RWPE1 (cell line): ENCODE data around the gene HOXB3.
A peak's percentile ranks its signal among the peaks of the same experiment; 100 is the strongest.

Experiments used
- CTCF ChIA-PET: fragments of 350-600 bp; sonication (Branson Sonifier 250); formaldehyde crosslinking; extraction: SDS; loops from one replicate; lab custom pipeline; 2021; lab: Yijun Ruan, JAX
- POLR2A ChIA-PET: fragments of 400-600 bp; formaldehyde crosslinking; extraction: SDS; loops from one replicate; lab custom pipeline; 2020; ENCODE audit warnings: antibody characterized with exemption; ENCODE audit not compliant: low non-redundant PET; lab: Yijun Ruan, JAX
- DNase-seq: peaks from one replicate; pipeline ENCODE4 v3.0.0; 2012; ENCODE audit warnings: low spot score
- H3K27ac ChIP-seq: fragments of 450-650 bp; 2 replicates; pipeline ENCODE4 v1.5.1; 2017
- CTCF ChIP-seq: fragments of 450-650 bp; conservative IDR thresholded peaks from 2 replicates; pipeline ENCODE4 v1.5.1; 2017; ENCODE audit warnings: low read depth, mild to moderate bottlenecking

HOXB3 gene

DNA sequence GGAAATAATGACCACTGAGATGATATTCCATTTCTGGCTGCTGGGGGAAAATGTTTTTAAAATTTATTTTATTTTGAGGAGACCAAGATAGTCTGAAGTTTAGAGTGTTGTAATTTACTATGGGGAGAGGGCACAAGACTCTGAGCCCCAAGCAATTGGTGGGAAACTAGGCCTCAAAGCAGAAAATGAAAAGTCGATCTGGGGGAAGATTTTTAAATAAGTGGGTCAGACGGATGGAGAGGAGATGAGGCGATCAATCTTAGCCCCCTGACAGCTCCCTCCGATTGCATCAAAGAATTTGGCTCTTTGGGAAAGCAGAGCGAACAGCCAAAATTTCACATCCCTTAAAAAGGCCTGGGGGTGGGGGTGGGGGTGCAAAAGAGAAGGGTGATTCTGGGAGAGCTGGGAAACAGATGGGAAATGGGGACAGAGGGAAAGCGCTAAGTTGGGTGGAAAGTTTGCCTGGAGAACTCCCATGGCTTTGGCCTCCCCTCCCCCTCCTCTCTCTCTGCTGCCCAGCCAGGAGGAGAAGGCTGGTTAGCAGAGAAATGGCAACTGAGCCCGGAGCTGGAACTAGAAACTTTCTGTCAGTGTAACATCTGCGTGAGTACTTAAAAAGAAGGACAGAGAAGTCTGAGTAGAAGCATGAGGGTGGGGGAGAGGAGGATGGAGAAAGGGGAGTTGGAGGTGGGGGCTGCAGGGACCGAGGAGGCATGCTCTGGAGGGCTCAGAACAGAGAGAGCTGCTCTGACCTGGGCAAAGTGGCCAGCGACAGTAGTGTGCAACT lies 43.7 kb downstream of the HOXB3 start:
- DNase-seq = no peak
- no peak for TF ChIP-seq CTCF
- H3K27ac ChIP-seq = peak overlapping the region; percentile 0; the same call in 1 of the 2 replicates
- ChIA-PET CTCF (interaction anchor here (1.0 kb wide), 1 partner anchor 197 kb away, joined by 3 read pairs; no protein-coding TSS in a partner anchor), POLR2A (no interaction called here)

DNA sequence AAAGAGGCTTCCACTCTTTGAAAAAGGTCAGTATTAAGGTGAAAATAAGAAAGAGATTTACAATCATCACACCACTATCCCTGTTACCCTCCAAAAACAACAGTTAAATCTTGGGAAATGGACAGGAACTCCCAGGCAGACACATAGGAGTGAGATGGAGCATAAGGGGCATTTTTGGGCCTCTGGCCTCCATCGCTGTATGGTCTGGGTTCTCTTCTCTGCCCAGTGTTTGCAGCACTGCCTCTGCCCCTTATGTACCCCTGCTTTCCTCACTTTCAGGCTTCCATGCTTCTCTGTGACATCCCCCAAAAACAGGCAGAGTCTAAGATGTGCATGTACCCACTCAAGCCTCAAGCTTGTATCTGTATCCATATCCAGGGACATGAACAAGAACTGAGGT lies 44.5 kb downstream of the HOXB3 start:
- TF ChIP-seq CTCF = no peak
- ChIA-PET POLR2A (no interaction called here), CTCF (no interaction called here)
- no peak overlapping the region for H3K27ac ChIP-seq
- DNase-seq = no peak

DNA sequence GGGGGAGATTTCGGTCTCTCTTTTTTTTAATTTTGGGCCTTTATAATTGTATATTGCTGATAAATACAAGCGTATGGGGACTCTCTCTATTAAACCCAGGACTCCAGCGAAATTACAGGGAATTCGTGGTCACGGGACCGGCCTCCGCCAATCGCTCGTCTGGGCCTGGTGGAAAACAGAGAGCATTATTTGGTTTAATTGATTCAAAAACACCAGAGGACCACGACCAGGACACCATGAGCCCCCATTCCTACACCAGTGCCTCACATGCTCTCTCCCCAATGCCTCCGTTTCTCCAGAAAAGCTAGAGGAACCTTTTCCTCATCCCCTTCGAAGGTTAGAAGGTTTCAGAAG lies 45.0 kb downstream of the HOXB3 start, which contains the start of gene HOXB2:
HOXB2 (minus strand) TSS at position 88 of the 354 bp plus-strand sequence. CDS start 198 bp downstream, outside the sequence.
- no peak within 1 kb of the TSS for H3K27ac ChIP-seq
- DNase-seq = no peak
- no peak for TF ChIP-seq CTCF
- POLR2A ChIA-PET = no interaction called here
- CTCF ChIA-PET = no interaction called here

DNA sequence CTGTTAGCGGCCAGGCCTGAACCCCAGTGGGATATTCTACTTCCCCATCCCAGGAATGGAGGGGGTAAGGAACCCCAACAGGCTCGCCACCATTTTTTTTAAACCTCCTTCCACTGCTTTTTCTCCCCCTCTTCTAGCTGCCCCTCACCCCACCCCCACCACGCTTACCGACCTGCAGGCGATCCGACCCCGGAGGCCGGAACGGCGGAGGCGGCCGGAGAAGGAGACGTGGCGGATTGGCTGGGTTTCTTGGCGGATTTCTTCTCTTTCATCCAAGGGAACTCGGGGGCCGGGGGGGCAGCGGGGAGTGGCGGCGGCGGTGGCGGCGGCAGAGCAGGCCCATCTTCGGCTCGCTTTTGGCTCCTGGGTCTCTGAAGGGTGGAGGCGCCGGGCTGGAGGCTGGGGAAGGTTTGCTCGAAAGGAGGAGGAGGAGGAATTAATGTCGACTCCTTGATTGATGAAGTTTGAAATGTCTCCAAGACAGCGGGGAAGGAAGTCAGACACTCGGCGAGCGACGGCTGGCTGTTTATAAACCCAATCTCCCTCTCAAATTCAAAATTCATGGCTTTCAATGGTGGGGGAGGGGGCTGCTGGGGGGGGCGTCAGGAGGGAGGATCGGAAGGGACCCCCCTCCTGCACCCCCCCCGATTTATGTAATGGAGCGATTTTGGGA lies 45.6 kb downstream of the HOXB3 start:
- no peak for DNase-seq
- H3K27ac ChIP-seq = no peak overlapping the region
- ChIA-PET POLR2A (no interaction called here), CTCF (no interaction called here)
- TF ChIP-seq CTCF = no peak

DNA sequence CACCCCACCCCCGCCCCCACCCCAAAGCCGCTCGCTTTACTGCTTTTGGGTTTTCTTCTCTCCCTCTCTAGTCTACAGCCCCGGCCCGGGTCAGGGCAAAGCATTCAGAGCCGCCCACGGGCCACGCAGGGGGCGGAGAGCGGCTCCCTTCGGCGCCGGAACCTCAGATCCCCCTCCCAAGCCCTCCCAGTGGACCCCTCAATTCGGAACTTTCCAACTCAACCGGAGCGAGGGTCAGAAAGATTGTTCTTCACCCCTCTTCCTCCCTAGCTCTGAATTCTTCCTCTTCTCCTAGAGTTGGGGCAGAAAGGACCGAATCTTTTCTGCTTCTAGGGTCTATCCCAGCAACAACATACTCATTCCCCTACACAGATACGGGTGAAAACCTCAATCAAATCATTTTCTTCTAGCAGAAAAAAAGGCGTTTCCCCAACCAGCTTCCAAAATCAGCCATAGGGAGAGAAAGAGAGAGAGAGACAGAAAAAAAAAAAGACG lies 46.1 kb downstream of the HOXB3 start:
- no peak for DNase-seq
- H3K27ac ChIP-seq = no peak overlapping the region
- ChIA-PET POLR2A (no interaction called here), CTCF (no interaction called here)
- no peak for TF ChIP-seq CTCF

DNA sequence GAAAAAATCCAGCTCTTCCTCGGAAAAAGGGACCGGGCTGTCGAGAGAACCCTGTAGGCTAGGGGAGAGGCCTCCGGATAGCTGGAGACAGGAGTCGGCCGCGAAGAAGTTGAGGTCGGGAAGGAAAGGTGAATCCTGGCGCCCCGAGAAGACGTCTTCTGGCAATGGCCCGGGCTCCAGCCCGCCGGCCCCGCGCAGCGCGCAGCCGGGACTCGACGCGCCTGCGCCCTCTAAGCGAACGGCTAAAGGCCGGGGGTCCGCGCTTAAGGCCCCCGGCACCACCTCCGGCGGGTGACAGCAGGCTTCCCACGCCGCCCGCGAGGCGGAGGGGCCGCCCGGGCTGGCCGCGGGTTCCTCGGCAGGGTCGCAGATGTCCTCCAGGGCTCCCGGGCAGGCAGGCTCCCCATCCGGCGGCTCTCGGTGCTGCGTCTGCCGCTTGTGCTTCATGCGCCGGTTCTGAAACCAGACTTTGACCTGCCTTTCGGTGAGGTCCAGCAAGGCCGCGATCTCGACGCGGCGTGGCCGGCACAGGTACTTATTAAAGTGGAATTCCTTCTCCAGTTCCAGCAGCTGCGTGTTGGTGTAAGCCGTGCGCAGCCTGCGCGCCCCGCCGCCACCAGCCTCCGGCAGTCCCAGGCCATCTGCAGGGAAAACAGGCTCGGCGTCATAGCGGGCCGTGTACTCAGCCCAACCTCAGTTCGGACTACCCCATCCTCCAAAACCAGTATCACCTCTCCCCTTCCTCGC lies 46.8 kb downstream of the HOXB3 start:
- H3K27ac ChIP-seq = no peak overlapping the region
- 0 out of 2 replicates have a peak, but pooled peaks have one; percentile 9 for TF ChIP-seq CTCF
- DNase-seq = no peak
- CTCF ChIA-PET = interaction anchor here (0.6 kb wide), 1 partner anchor 1189 kb away, joined by 3 read pairs; no protein-coding TSS in a partner anchor
- POLR2A ChIA-PET = no interaction called here
